GM19463 (cell line): ENCODE measurements around the gene KCNAB1.

Experiments
- ATAC-seq: cut with Tn5 transposase; IDR thresholded peaks from one replicate; pipeline ENCODE4 v1.9.1; 2021; ENCODE audit warnings: mild to moderate bottlenecking, moderate library complexity; ENCODE audit not compliant: unreplicated experiment

KCNAB1 gene

GRCh38 chr3:156478891-156479290 is 358.5 kb downstream of the KCNAB1 start:
- no peak for ATAC-seq

GRCh38 chr3:156479604-156480003 is 359.2 kb downstream of the KCNAB1 start:
- ATAC-seq, result no peak

- ATAC-seq, result no peak
These were observed 360.6 kb downstream of the KCNAB1 start for GRCh38 chr3:156480949-156481348.

- ATAC-seq, result no peak
These were observed 362.6 kb downstream of the KCNAB1 start for GRCh38 chr3:156483002-156483401.

GRCh38 chr3:156483426-156483825 is 363.0 kb downstream of the KCNAB1 start:
- ATAC-seq, result peak; percentile 79

GRCh38 chr3:156483961-156484787 is 363.8 kb downstream of the KCNAB1 start:
- peak; percentile 76 for ATAC-seq

GRCh38 chr3:156488767-156489166 is 368.4 kb downstream of the KCNAB1 start:
- ATAC-seq, result no peak

- ATAC-seq, result no peak
These were observed 369.1 kb downstream of the KCNAB1 start for GRCh38 chr3:156489462-156489911.

GRCh38 chr3:156491192-156491591 is 370.8 kb downstream of the KCNAB1 start:
- ATAC-seq, result no peak

GRCh38 chr3:156492801-156493261 is 372.5 kb downstream of the KCNAB1 start:
- no peak for ATAC-seq

- peak; percentile 73 for ATAC-seq
These were observed 373.5 kb downstream of the KCNAB1 start for GRCh38 chr3:156493887-156494286.

GRCh38 chr3:156495816-156496215 is 375.4 kb downstream of the KCNAB1 start:
- ATAC-seq, result no peak

- no peak for ATAC-seq
These were observed 376.9 kb downstream of the KCNAB1 start for GRCh38 chr3:156497326-156497725.

GRCh38 chr3:156498307-156498706 is 377.9 kb downstream of the KCNAB1 start:
- no peak for ATAC-seq

- no peak for ATAC-seq
These were observed 386.9 kb downstream of the KCNAB1 start for GRCh38 chr3:156507285-156507684.

- peak; percentile 82 for ATAC-seq
These were observed 389.1 kb downstream of the KCNAB1 start for GRCh38 chr3:156509189-156510174.

GRCh38 chr3:156511987-156512677 is 391.8 kb downstream of the KCNAB1 start:
- no peak for ATAC-seq

- ATAC-seq, result no peak
These were observed 393.2 kb downstream of the KCNAB1 start for GRCh38 chr3:156513619-156514018.

GRCh38 chr3:156516284-156516683 is 395.9 kb downstream of the KCNAB1 start:
- no peak for ATAC-seq

- ATAC-seq, result no peak
These were observed 396.6 kb downstream of the KCNAB1 start for GRCh38 chr3:156516961-156517360.

GRCh38 chr3:156518726-156519125 is 398.3 kb downstream of the KCNAB1 start:
- no peak for ATAC-seq
